GM23248 (cell line): ENCODE measurements around the gene PSMA5. TPM values are rescaled to one million over a fixed set of nuclear protein-coding genes. Genes with fewer than 3 reads are reported as not detected.

Experiments
- DNase-seq: peaks from one replicate; pipeline ENCODE4 v3.0.0-alpha.2; 2015
- H2AFZ ChIP-seq: fragments of 200-600 bp; sonication (generic); 2 replicates; pipeline ENCODE4 v1.6.1; 2016; ENCODE audit warnings: antibody characterized with exemption
- H3F3A ChIP-seq: fragments of 200-600 bp; sonication (generic); 2 replicates; pipeline ENCODE4 v1.6.1; 2016; ENCODE audit warnings: mild to moderate bottlenecking, antibody characterized with exemption, mixed run types; ENCODE audit not compliant: insufficient read depth
- H3K27ac ChIP-seq: fragments of 200-600 bp; sonication (generic); 2 replicates; pipeline ENCODE4 v1.5.1; 2016; ENCODE audit warnings: mild to moderate bottlenecking
- H3K27me3 ChIP-seq: fragments of 200-600 bp; sonication (generic); replicated peaks from 2 replicates; pipeline ENCODE4 v1.6.1; 2016; ENCODE audit warnings: mild to moderate bottlenecking; ENCODE audit not compliant: insufficient read depth
- H3K36me3 ChIP-seq: fragments of 200-600 bp; sonication (generic); 2 replicates; pipeline ENCODE4 v1.6.1; 2016; ENCODE audit warnings: low read depth, mild to moderate bottlenecking
- H3K4me1 ChIP-seq: fragments of 200-600 bp; sonication (generic); 2 replicates; pipeline ENCODE4 v1.6.1; 2016; ENCODE audit warnings: mild to moderate bottlenecking; ENCODE audit not compliant: insufficient read depth
- H3K4me2 ChIP-seq: fragments of 200-600 bp; sonication (generic); one replicate; pipeline ENCODE4 v1.6.1; 2016; ENCODE audit warnings: mild to moderate bottlenecking; ENCODE audit not compliant: unreplicated experiment
- H3K4me3 ChIP-seq: fragments of 200-600 bp; sonication (generic); 2 replicates; pipeline ENCODE4 v1.5.1; 2016; ENCODE audit warnings: mild to moderate bottlenecking
- H3K79me2 ChIP-seq: fragments of 200-600 bp; sonication (generic); 2 replicates; pipeline ENCODE4 v1.6.1; 2016; ENCODE audit warnings: mild to moderate bottlenecking; ENCODE audit not compliant: insufficient read depth
- H3K9ac ChIP-seq: fragments of 200-600 bp; sonication (generic); 2 replicates; pipeline ENCODE4 v1.6.1; 2016; ENCODE audit warnings: mild to moderate bottlenecking
- H3K9me2 ChIP-seq: fragments of 200-600 bp; sonication (generic); 2 replicates; pipeline ENCODE4 v1.6.1; 2016; ENCODE audit warnings: mixed run types, mild to moderate bottlenecking, moderate library complexity; ENCODE audit not compliant: insufficient read depth
- H3K9me3 ChIP-seq: fragments of 200-600 bp; sonication (generic); one replicate; pipeline ENCODE4 v1.6.1; 2017; ENCODE audit warnings: low read depth
- H4K20me1 ChIP-seq: fragments of 200-600 bp; sonication (generic); 2 replicates; pipeline ENCODE4 v1.6.0; 2016; ENCODE audit not compliant: insufficient read depth
- EZH2 ChIP-seq: fragments of 200-600 bp; sonication (generic); IDR thresholded peaks from 2 replicates; pipeline ENCODE4 v1.6.1; 2018; ENCODE audit warnings: antibody characterized with exemption, mild to moderate bottlenecking; ENCODE audit not compliant: insufficient read depth, poor library complexity, severe bottlenecking
- EZH2phosphoT487 ChIP-seq: fragments of 200-600 bp; sonication (generic); IDR thresholded peaks from 2 replicates; pipeline ENCODE4 v1.6.1; 2018; ENCODE audit warnings: antibody characterized with exemption, moderate library complexity, mild to moderate bottlenecking, low read depth; ENCODE audit not compliant: insufficient read depth
- WGBS, 2 experiments: methylation state at CpG; one replicate each; pipeline ENCODE4 v1.1.6; 2015 to 2017; ENCODE audit warnings: low lambda C conversion rate in 2 of 2, low coverage in 1 of 2; ENCODE audit errors: missing lambda C conversion rate in 2 of 2; 5-methylcytosine and 5-hydroxymethylcytosine counted together
- in situ Hi-C: fragments of 300-500 bp; cut with MboI; formaldehyde crosslinking; loops from 2 replicates; pipeline ENCODE4 v1.15.0; 2020
- polyA plus RNA-seq: library from polyadenylated mRNA; unstranded; fragments of >200 nt; fragmentation: Nextera tagmentation; extraction: Ambion mirVana; gene quantifications from 2 replicates; pipeline ENCODE4 v1.2.1, GENCODE V29; 2016
- total RNA-seq: library from RNA; depleted of rRNA; stranded (reverse); fragments of >200 nt; shearing (Covaris generic); gene quantifications from 2 replicates; pipeline ENCODE4 v1.2.3, GENCODE V29; 2014

The PSMA5 gene
- total and polyA plus RNA-seq, 2 experiments from 2014 or later = 53.7 to 94.5 TPM

DNA sequence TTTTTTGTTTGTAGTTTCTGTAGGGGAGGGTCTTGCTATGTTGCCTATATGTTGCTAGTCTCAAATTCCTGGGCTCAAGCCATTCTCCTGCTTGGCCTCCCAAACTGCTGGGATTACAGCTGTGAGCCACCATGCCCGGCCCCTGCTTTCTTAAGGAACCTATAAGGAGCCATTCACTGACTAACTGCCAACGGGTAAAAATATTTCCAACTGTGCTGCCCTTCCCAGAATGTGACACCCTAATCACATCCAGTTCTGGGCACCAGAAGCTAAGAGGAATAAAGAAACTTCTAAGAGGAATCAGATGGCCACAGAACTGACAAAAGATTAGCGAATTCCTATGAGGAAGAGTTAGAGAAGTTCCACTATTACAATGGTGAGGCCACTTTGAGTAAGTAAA, 46.5 kb upstream of the PSMA5 start:
- Histone ChIP-seq H3K36me3 (no peaks in the 10 kb centered on the region), H3K4me1 (no peaks in the 10 kb centered on the region), H3K9me2 (no peaks in the 10 kb centered on the region), H3F3A (no peaks in the 10 kb centered on the region), H3K9ac (no peak overlapping the region), H3K27ac (no peak overlapping the region), H4K20me1 (no peaks in the 10 kb centered on the region), H3K4me3 (no peak overlapping the region), H3K9me3 (no peaks in the 10 kb centered on the region), H2AFZ (no peak overlapping the region), H3K4me2 (no peak overlapping the region), H3K27me3 (peaks cover 43% of the 10 kb centered on the region), H3K79me2 (no peaks in the 10 kb centered on the region)
- no peak for DNase-seq
- in situ Hi-C loops = no loop called here
- TF ChIP-seq EZH2 (no peak), EZH2phosphoT487 (no peak)
- WGBS, 2 experiments = 20 to 30% methylated on average over 3 of the region's 3 CpGs

DNA sequence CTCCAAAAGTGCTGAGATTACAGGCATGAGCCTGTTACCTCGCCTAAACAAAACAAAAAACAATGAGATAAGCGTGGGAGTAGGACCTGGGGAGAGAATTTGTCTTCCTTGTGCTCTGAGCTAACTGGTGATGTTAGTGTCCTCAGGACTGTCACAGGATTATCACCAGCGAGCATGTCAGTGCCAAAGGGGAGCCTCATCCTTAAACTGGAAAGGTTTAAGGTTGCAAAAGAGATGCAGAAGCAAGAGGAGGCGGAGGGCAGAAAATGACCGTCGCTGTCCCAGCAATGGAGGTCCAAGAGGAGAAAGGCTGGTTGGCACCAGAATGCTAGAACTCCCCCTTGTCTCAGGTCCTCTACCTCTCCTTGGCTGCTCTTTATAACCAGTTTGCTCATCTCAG, 44.0 kb upstream of the PSMA5 start:
- H3K79me2 ChIP-seq = no peaks in the 10 kb centered on the region
- no peak overlapping the region for H2AFZ ChIP-seq
- H3K27me3 ChIP-seq = peaks cover 57% of the 10 kb centered on the region
- no peak overlapping the region for H3K4me3 ChIP-seq
- H3K9ac ChIP-seq = no peak overlapping the region
- H3K27ac ChIP-seq = no peak overlapping the region
- no peak overlapping the region for H3K4me2 ChIP-seq
- TF ChIP-seq EZH2phosphoT487 (no peak), EZH2 (no peak)
- H3F3A ChIP-seq = no peaks in the 10 kb centered on the region
- WGBS, 2 experiments = 54 to 64% methylated on average over 6 of the region's 6 CpGs
- H3K36me3 ChIP-seq = no peaks in the 10 kb centered on the region
- no peaks in the 10 kb centered on the region for H3K9me3 ChIP-seq
- no peaks in the 10 kb centered on the region for H3K9me2 ChIP-seq
- no peaks in the 10 kb centered on the region for H3K4me1 ChIP-seq
- in situ Hi-C loops = no loop called here
- no peaks in the 10 kb centered on the region for H4K20me1 ChIP-seq
- no peak for DNase-seq

GRCh38 chr1:109468903-109469302, 42.7 kb upstream of the PSMA5 start:
- DNase-seq = no peak
- H3K27me3 ChIP-seq = peaks cover 71% of the 10 kb centered on the region
- H3K9me2 ChIP-seq = no peaks in the 10 kb centered on the region
- TF ChIP-seq EZH2 (no peak), EZH2phosphoT487 (no peak)
- in situ Hi-C loops = no loop called here
- no peaks in the 10 kb centered on the region for H3K4me1 ChIP-seq
- 6 to 7% methylated on average over 2 of the region's 2 CpGs for WGBS, 2 experiments
- H3K4me2 ChIP-seq = no peak overlapping the region
- no peaks in the 10 kb centered on the region for H4K20me1 ChIP-seq
- H3F3A ChIP-seq = no peaks in the 10 kb centered on the region
- H3K9ac ChIP-seq = no peak overlapping the region
- H3K79me2 ChIP-seq = no peaks in the 10 kb centered on the region
- H3K36me3 ChIP-seq = no peaks in the 10 kb centered on the region
- no peak overlapping the region for H3K4me3 ChIP-seq
- H3K9me3 ChIP-seq = no peaks in the 10 kb centered on the region
- no peak overlapping the region for H3K27ac ChIP-seq
- H2AFZ ChIP-seq = no peak overlapping the region

DNA sequence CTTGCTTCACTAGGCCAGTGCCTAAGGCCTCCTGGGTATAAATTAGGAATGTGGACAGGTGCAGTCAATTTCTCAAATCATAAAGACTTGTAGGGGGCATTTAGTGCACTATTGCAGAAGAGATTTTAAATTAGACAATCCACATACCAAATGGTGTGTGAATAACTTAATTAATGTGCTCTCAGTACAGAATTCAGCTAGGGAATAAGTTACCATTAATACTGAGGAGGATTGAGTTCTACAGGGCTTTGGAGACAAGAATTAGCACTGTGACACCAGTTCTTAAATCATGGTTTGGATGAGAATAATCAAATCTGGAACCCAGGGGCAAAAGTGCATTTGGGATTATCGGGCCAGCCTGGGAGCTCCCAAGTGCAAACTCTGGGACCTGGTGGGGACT, 41.8 kb upstream of the PSMA5 start:
- Histone ChIP-seq H3K9ac (no peak overlapping the region), H3K27me3 (peaks cover 73% of the 10 kb centered on the region), H3K79me2 (no peaks in the 10 kb centered on the region), H3F3A (no peaks in the 10 kb centered on the region), H4K20me1 (no peaks in the 10 kb centered on the region), H3K9me3 (no peaks in the 10 kb centered on the region), H2AFZ (no peak overlapping the region), H3K4me1 (no peaks in the 10 kb centered on the region), H3K9me2 (no peaks in the 10 kb centered on the region), H3K36me3 (no peaks in the 10 kb centered on the region), H3K27ac (no peak overlapping the region), H3K4me2 (no peak overlapping the region), H3K4me3 (no peak overlapping the region)
- in situ Hi-C loops = no loop called here
- TF ChIP-seq EZH2phosphoT487 (no peak), EZH2 (no peak)
- no peak for DNase-seq
- 37 to 47% methylated on average over 1 of the region's 1 CpG for whole genome bisulfite sequencing, 2 experiments

GRCh38 chr1:109467301-109467777, 41.1 kb upstream of the PSMA5 start:
- no peaks in the 10 kb centered on the region for H3K4me1 ChIP-seq
- H2AFZ ChIP-seq = no peak overlapping the region
- H3K4me2 ChIP-seq = no peak overlapping the region
- no peaks in the 10 kb centered on the region for H4K20me1 ChIP-seq
- no peaks in the 10 kb centered on the region for H3K9me3 ChIP-seq
- no peaks in the 10 kb centered on the region for H3K79me2 ChIP-seq
- no peaks in the 10 kb centered on the region for H3K36me3 ChIP-seq
- no peak overlapping the region for H3K27ac ChIP-seq
- TF ChIP-seq EZH2phosphoT487 (no peak), EZH2 (no peak)
- DNase-seq = no peak
- H3F3A ChIP-seq = no peaks in the 10 kb centered on the region
- H3K9ac ChIP-seq = no peak overlapping the region
- no peaks in the 10 kb centered on the region for H3K9me2 ChIP-seq
- in situ Hi-C loops = no loop called here
- peaks cover 80% of the 10 kb centered on the region for H3K27me3 ChIP-seq
- H3K4me3 ChIP-seq = no peak overlapping the region
- 47 to 65% methylated on average over 10 to 22 of the region's 23 CpGs for WGBS, 2 experiments
